H9 (cell line): ENCODE measurements around the gene KRTAP10-3. TPM values are rescaled to one million over a fixed set of nuclear protein-coding genes. Genes with fewer than 3 reads are reported as not detected.

Experiments
- DNase-seq: peaks from one replicate; pipeline ENCODE4 v3.0.0-alpha.2; 2017
- H2AFZ ChIP-seq: one replicate; pipeline ENCODE4 v1.6.1; 2013; ENCODE audit warnings: mild to moderate bottlenecking, low read length, control low read depth, moderate library complexity
- H2AK5ac ChIP-seq: 2 replicates; pipeline ENCODE4 v1.6.1; 2013; ENCODE audit warnings: low read length, control low read depth, mixed read lengths; ENCODE audit not compliant: insufficient read length
- H2BK120ac ChIP-seq: one replicate; pipeline ENCODE4 v1.6.1; 2013; ENCODE audit warnings: low read depth, mild to moderate bottlenecking, low read length, control low read depth, inconsistent platforms; ENCODE audit not compliant: poor library complexity, severe bottlenecking
- H2BK12ac ChIP-seq: 2 replicates; pipeline ENCODE4 v1.6.1; 2013; ENCODE audit warnings: low read length, control low read depth, mixed read lengths, low read depth; ENCODE audit not compliant: insufficient read length
- H2BK15ac ChIP-seq: 2 replicates; pipeline ENCODE4 v1.6.1; 2013; ENCODE audit warnings: low read depth, low read length, control low read depth
- H2BK20ac ChIP-seq: one replicate; pipeline ENCODE4 v1.6.1; 2013; ENCODE audit warnings: low read depth, mild to moderate bottlenecking, low read length, control low read depth, inconsistent platforms; ENCODE audit not compliant: poor library complexity, severe bottlenecking
- H2BK5ac ChIP-seq: 2 replicates; pipeline ENCODE4 v1.6.1; 2013; ENCODE audit warnings: low read length, control low read depth, mixed read lengths; ENCODE audit not compliant: insufficient read length
- H3K14ac ChIP-seq: 2 replicates; pipeline ENCODE4 v1.6.1; 2013; ENCODE audit warnings: low read length, control low read depth; ENCODE audit not compliant: insufficient read depth
- H3K18ac ChIP-seq: 2 replicates; pipeline ENCODE4 v1.6.1; 2013; ENCODE audit warnings: low read depth, mild to moderate bottlenecking, mixed read lengths, low read length, control low read depth; ENCODE audit not compliant: insufficient read length
- H3K23ac ChIP-seq: 2 replicates; pipeline ENCODE4 v1.6.1; 2013; ENCODE audit warnings: low read length, control low read depth, mixed read lengths, low read depth; ENCODE audit not compliant: insufficient read length
- H3K23me2 ChIP-seq: 2 replicates; pipeline ENCODE4 v1.6.1; 2013; ENCODE audit warnings: low read depth, mild to moderate bottlenecking, mixed read lengths, low read length, control low read depth; ENCODE audit not compliant: insufficient read length, poor library complexity, severe bottlenecking
- H3K27ac ChIP-seq: 2 replicates; pipeline ENCODE4 v1.5.1; 2013; ENCODE audit warnings: low read length, control low read depth, mixed read lengths, low read depth; ENCODE audit not compliant: insufficient read length
- H3K27me3 ChIP-seq: 2 replicates; pipeline ENCODE4 v1.6.1; 2013; ENCODE audit warnings: low read length, control low read depth, inconsistent platforms; ENCODE audit not compliant: insufficient read depth
- H3K4ac ChIP-seq: 2 replicates; pipeline ENCODE4 v1.6.1; 2013; ENCODE audit warnings: low read depth, mild to moderate bottlenecking, control low read depth, inconsistent platforms, low read length, moderate library complexity
- H3K4me1 ChIP-seq: 2 replicates; pipeline ENCODE4 v1.6.1; 2013; ENCODE audit warnings: low read length, control low read depth, inconsistent platforms; ENCODE audit not compliant: insufficient read depth
- H3K4me2 ChIP-seq: 2 replicates; pipeline ENCODE4 v1.6.1; 2013; ENCODE audit warnings: low read length, control low read depth, mixed read lengths; ENCODE audit not compliant: insufficient read length, insufficient read depth
- H3K56ac ChIP-seq: 2 replicates; pipeline ENCODE4 v1.6.1; 2013; ENCODE audit warnings: low read depth, mild to moderate bottlenecking, mixed read lengths, low read length, control low read depth; ENCODE audit not compliant: insufficient read length
- H3K79me1 ChIP-seq: 2 replicates; pipeline ENCODE4 v1.6.1; 2013; ENCODE audit warnings: low read depth, mild to moderate bottlenecking, moderate library complexity, low read length, control low read depth, inconsistent platforms; ENCODE audit not compliant: insufficient read depth, poor library complexity, severe bottlenecking
- H3K79me2 ChIP-seq: 2 replicates; pipeline ENCODE4 v1.6.1; 2013; ENCODE audit warnings: low read length, control low read depth, inconsistent platforms; ENCODE audit not compliant: insufficient read depth
- H3K9ac ChIP-seq: 2 replicates; pipeline ENCODE4 v1.6.1; 2013; ENCODE audit warnings: low read length, control low read depth, mixed read lengths; ENCODE audit not compliant: insufficient read length; ENCODE audit errors: extremely low read depth
- H3K9me3 ChIP-seq: one replicate; pipeline ENCODE4 v1.6.1; 2013; ENCODE audit warnings: low read depth, low read length, inconsistent platforms; ENCODE audit not compliant: control insufficient read depth
- H3T11ph ChIP-seq: one replicate; pipeline ENCODE4 v1.6.1; 2013; ENCODE audit warnings: mild to moderate bottlenecking, low read length, control low read depth, inconsistent platforms
- H4K20me1 ChIP-seq: one replicate; pipeline ENCODE4 v1.6.1; 2013; ENCODE audit not compliant: control insufficient read depth, insufficient read length, insufficient read depth
- H4K5ac ChIP-seq: 2 replicates; pipeline ENCODE4 v1.6.1; 2013; ENCODE audit warnings: low read depth, mild to moderate bottlenecking, mixed read lengths, low read length, control low read depth; ENCODE audit not compliant: insufficient read length
- H4K8ac ChIP-seq: replicated peaks from 2 replicates; pipeline ENCODE4 v1.6.1; 2013; ENCODE audit warnings: low read length, control low read depth, mixed read lengths, low read depth; ENCODE audit not compliant: insufficient read length
- H4K91ac ChIP-seq: 2 replicates; pipeline ENCODE4 v1.6.1; 2013; ENCODE audit warnings: low read depth, mild to moderate bottlenecking, moderate library complexity, mixed read lengths, low read length, control low read depth; ENCODE audit not compliant: insufficient read length
- H3K27ac Mint-ChIP-seq, 3 experiments: 2 replicates in 2 of 3; 3 replicates in 1 of 3; pipeline ENCODE4 v1.8.0; 2020 to 2021; ENCODE audit warnings: mixed read lengths in 3 of 3, mild to moderate bottlenecking in 1 of 3, moderate library complexity in 1 of 3
- H3K27me3 Mint-ChIP-seq: 2 replicates; pipeline ENCODE4 v1.8.0; 2021; ENCODE audit warnings: low read depth, mild to moderate bottlenecking, moderate library complexity, mixed read lengths
- H3K36me3 Mint-ChIP-seq, 3 experiments: 2 replicates in 2 of 3; 3 replicates in 1 of 3; pipeline ENCODE4 v1.8.0; 2020 to 2021; ENCODE audit warnings: low read depth in 3 of 3, mixed read lengths in 3 of 3; ENCODE audit not compliant: insufficient read depth in 1 of 3
- H3K4me1 Mint-ChIP-seq, 2 experiments: 2 replicates each; pipeline ENCODE4 v1.8.0; 2020; ENCODE audit warnings: mixed read lengths in 2 of 2
- H3K4me3 Mint-ChIP-seq, 2 experiments: 2 replicates in 1 of 2; 3 replicates in 1 of 2; pipeline ENCODE4 v1.8.0; 2020 to 2021; ENCODE audit warnings: mild to moderate bottlenecking in 2 of 2, mixed read lengths in 2 of 2, moderate library complexity in 1 of 2
- H3K9me3 Mint-ChIP-seq, 2 experiments: 2 replicates in 1 of 2; 3 replicates in 1 of 2; pipeline ENCODE4 v1.8.0; 2020; ENCODE audit warnings: mild to moderate bottlenecking in 2 of 2, mixed read lengths in 2 of 2, moderate library complexity in 1 of 2
- WGBS: extraction: QIAGEN DNeasy Blood & Tissue Kit; methylation state at CpG from one replicate; pipeline ENCODE4 v1.1.7; 2013; ENCODE audit warnings: missing lambda C conversion rate, low lambda C conversion rate, mixed read lengths; ENCODE audit not compliant: insufficient read length; ENCODE audit errors: extremely low coverage; 5-methylcytosine and 5-hydroxymethylcytosine counted together
- total RNA-seq: library from RNA; stranded (reverse); gene quantifications from 2 replicates; pipeline ENCODE4 v1.2.1, GENCODE V29; 2021
- TF ChIP-seq, protein P1 (sequence below): fragments of 200-600 bp; sonication (generic); conservative IDR thresholded peaks from 3 replicates; pipeline ENCODE4 v1.8.0; 2021; ENCODE audit warnings: antibody characterized with exemption, mild to moderate bottlenecking

The KRTAP10-3 gene
- total RNA-seq, 1 experiment from 2014 or later: not detected

DNA sequence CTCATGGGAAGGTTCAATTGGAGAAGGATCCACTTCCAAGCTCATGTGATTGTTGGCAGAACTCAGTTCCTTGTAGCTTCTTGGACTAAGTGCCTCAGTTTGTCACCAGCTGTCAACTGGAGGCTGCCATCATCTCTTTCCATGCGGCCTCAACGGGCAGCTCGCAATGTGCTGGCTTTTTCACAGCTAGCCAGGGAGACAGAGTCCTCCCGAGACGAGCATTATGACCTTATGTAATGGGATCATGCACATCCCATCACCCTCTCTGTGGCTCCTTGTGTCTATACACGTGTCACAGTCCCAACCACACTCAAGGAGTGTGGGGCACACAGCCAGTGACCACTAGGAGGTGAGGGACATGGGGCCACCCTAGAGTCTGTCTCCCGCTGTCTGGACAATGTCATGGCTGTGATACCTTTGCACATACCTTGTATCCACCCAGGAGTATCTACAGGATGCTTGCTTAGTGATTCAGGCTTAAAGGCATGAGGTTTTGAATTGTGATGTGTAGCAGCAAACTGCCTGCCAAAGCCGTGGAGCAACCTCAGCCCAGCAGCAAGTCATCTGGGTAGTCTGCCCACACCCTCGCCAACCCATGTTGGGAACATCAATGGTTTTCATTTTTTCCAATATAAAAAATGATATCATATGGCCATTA, 37.6 kb upstream of the KRTAP10-3 start:
- H3K9me3 ChIP-seq: no peaks in the 10 kb centered on the region
- H4K20me1 ChIP-seq: no peaks in the 10 kb centered on the region
- H4K8ac ChIP-seq: no peak overlapping the region
- no peak overlapping the region for H3K56ac ChIP-seq
- no peak overlapping the region for H2BK12ac ChIP-seq
- no peak overlapping the region for H2AK5ac ChIP-seq
- H2BK15ac ChIP-seq: no peak overlapping the region
- no peak overlapping the region for H4K5ac ChIP-seq
- no peaks in the 10 kb centered on the region; the same call in none of the 2 replicates for H3K27me3 Mint-ChIP-seq
- no peak overlapping the region for H2AFZ ChIP-seq
- H3K79me2 ChIP-seq: no peaks in the 10 kb centered on the region
- peaks cover 50 to 56% of the 10 kb centered on the region in 2 experiments for H3K4me1 Mint-ChIP-seq
- no peak overlapping the region for H3T11ph ChIP-seq
- peaks cover 0 to 4% (median 0%) of the 10 kb centered on the region in 3 experiments; a peak in 1 of 7 replicates for H3K36me3 Mint-ChIP-seq
- H3K9ac ChIP-seq: no peak overlapping the region
- H3K4me3 Mint-ChIP-seq: no peak overlapping the region
- no peak overlapping the region for H2BK120ac ChIP-seq
- H3K9me3 Mint-ChIP-seq: no peaks in the 10 kb centered on the region; a peak in 2 of 5 replicates
- no peak overlapping the region for H3K4me2 ChIP-seq
- WGBS: no CpG with 5 or more reads among the region's 9 CpGs
- no peaks in the 10 kb centered on the region for H3K27me3 ChIP-seq
- H3K27ac ChIP-seq: no peak overlapping the region
- H3K4me1 ChIP-seq: no peaks in the 10 kb centered on the region; the same call in 1 of the 2 replicates
- H4K91ac ChIP-seq: no peak overlapping the region
- H3K79me1 ChIP-seq: no peaks in the 10 kb centered on the region
- H3K4ac ChIP-seq: no peak overlapping the region; the same call in 1 of the 2 replicates
- no peak overlapping the region for H3K18ac ChIP-seq
- H3K23ac ChIP-seq: no peak overlapping the region
- no peaks in the 10 kb centered on the region for H3K23me2 ChIP-seq
- no peak overlapping the region for H3K14ac ChIP-seq
- no peak overlapping the region for H3K27ac Mint-ChIP-seq
- H2BK5ac ChIP-seq: no peak overlapping the region
- DNase-seq: peak; percentile 23
- TF ChIP-seq, protein P1, sequence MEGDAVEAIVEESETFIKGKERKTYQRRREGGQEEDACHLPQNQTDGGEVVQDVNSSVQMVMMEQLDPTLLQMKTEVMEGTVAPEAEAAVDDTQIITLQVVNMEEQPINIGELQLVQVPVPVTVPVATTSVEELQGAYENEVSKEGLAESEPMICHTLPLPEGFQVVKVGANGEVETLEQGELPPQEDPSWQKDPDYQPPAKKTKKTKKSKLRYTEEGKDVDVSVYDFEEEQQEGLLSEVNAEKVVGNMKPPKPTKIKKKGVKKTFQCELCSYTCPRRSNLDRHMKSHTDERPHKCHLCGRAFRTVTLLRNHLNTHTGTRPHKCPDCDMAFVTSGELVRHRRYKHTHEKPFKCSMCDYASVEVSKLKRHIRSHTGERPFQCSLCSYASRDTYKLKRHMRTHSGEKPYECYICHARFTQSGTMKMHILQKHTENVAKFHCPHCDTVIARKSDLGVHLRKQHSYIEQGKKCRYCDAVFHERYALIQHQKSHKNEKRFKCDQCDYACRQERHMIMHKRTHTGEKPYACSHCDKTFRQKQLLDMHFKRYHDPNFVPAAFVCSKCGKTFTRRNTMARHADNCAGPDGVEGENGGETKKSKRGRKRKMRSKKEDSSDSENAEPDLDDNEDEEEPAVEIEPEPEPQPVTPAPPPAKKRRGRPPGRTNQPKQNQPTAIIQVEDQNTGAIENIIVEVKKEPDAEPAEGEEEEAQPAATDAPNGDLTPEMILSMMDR: no peak
- H2BK20ac ChIP-seq: no peak overlapping the region
